ENCODE data around the gene CRADD.

GRCh38 chr12:93680006-93680405 lies 2.8 kb downstream of the CRADD start:
- TF ChIP-seq CTCF (IDR thresholded peaks at IDR 0.05) (no peak), POLR2A (IDR thresholded peaks at IDR 0.05) (no peak)
